Measurements from ENCODE around the gene IGLON5.

IGLON5 gene

DNA sequence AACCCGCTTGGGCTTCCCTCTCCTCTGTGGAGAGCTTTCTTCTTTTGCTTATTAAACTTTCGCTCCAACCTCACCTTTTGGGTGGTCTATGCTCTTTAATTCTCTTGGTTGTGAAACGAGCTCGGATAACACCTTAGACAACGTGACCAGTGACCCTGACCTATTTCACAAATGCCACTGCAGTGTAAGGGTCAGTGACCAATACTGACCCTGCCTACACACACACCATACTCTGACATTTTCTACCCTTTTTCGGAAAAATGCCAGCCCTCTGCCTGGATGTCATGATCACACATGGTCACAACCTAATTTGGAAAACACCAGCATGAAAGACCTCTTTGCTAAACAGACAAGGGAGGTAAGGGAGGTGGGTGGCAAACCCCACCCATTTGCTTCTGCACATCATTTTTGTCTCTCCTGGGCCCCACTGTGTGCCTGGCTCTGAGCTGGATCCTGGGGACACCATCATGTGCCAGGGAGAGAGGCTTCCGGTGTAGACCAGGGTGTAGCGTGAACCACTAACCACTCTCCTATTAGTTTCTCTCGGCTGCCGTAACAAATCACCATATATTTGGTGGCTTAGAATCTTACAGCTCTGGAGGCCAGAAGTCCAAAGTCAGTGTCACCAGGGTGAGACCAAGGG lies 44.8 kb downstream of the IGLON5 start:
- DNase-seq (ENCODE audit: insufficient read length, low spot score) (no peak), FAIRE-seq (no peak)
- TF ChIP-seq CTCF (IDR thresholded peaks at IDR 0.05; ENCODE audit: insufficient read depth, missing control alignments): no peak

DNA sequence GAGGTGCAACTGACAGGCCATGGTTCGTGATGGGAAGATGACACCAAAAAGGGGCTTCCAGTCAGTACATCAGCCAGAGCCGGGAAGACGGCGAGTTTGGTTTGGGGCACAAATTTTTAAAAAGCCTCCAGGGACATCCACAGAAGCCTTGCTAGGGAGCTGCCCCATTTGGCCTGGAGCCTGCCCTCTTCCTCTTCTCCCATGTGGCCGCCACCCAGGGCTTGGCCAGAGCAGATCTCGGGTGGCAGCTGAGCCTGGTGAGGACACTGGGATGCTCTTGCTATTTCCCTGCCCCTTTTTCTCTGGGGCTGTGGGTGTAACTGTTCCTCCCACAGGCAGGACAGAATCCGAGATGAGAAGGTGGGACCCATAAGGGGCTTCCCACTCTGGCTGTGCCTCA lies 46.5 kb downstream of the IGLON5 start:
- no peak for DNase-seq (ENCODE audit: insufficient read length, low spot score)
- no peak for FAIRE-seq

DNA sequence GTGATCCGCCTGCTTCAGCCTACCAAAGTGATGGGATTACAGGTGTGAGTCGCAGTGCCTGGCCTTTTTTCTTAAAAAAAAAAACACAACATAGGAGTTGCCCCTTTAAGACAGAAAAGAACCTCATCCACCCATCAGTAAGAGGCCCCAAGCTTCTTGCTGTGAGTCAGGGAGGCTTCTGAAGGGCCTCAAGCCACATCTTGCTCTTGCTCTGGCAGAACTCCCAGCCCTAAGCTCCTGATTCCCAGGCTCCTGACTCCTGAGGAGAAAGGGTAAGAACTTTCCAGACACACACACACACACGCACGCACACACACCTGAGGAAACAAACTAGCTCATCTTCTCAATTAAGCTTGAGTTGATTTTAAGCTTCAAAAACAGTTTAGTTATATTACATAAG lies 47.9 kb downstream of the IGLON5 start:
- FAIRE-seq: no peak

More for the DNA sequence above, 46.5 kb downstream of the IGLON5 start:
- TF ChIP-seq CTCF (IDR thresholded peaks at IDR 0.05; ENCODE audit: insufficient read depth, missing control alignments): no peak

GRCh38 chr19:51361239-51361638 lies 49.8 kb downstream of the IGLON5 start:
- DNase-seq (ENCODE audit: insufficient read length, low spot score) (no peak), FAIRE-seq (no peak)
- no peak for TF ChIP-seq CTCF (IDR thresholded peaks at IDR 0.05; ENCODE audit: insufficient read depth, missing control alignments)

More for the DNA sequence above, 47.9 kb downstream of the IGLON5 start:
- DNase-seq (ENCODE audit: insufficient read length, low spot score): no peak
- no peak for TF ChIP-seq CTCF (IDR thresholded peaks at IDR 0.05; ENCODE audit: insufficient read depth, missing control alignments)

DNA sequence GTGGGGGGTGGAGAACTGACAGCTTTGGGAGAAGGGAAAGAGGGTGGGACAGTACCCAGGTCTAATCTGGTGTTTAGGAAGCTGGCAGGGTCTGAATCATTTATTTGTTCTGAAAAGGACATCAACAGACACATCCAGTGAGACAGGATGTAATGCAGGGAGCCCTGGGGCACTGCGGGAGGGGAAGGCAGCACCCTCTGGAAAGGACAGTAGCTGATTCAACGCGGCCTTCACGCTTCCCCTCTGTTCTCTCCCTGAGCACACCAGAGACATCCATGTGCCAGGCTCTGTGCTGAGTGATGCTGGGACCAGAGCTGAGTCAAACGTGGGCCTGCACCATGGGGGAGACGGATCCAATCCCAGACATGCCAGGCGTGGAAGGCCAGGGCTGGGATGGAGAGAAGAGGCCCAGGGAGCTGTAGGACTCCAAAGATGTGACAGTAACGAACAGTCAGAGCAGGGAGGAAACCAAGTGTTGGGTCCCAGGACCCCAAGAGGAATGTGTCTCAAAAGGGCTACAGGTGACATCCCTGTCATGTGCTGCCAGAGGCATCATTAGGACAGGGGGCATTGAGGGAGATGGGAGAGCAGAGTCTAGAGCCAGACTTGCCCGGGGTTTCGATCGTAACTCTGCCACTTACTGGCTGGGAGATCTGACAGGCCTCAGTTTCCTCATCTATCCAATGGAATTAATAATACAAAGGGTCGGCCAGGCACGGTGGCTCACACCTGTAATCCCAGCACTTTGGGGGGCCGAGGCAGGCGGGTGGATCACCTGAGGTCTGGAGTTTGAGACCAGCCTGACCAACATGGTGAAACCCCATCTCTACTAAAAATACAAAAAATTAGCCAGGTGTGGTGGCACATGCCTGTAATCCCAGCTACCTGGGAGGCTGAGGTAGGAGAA lies 53.0 kb downstream of the IGLON5 start:
- TF ChIP-seq CTCF (IDR thresholded peaks at IDR 0.05; ENCODE audit: insufficient read depth, missing control alignments): no peak
- no peak for FAIRE-seq
- no peak for DNase-seq (ENCODE audit: insufficient read length, low spot score)

- no peak for TF ChIP-seq CTCF (IDR thresholded peaks at IDR 0.05; ENCODE audit: insufficient read depth, missing control alignments)
- no peak for DNase-seq (ENCODE audit: insufficient read length, low spot score)
- FAIRE-seq: no peak
Observed at GRCh38 chr19:51365211-51365964, 53.9 kb downstream of the IGLON5 start.
